T-helper 1 cell treated with Interleukin-12 subunit alpha and Interleukin-12 subunit beta and Interleukin-4 antibody, amounts not matched to agents 30 ng/mL and 1 ng/mL, for 36 hours (primary cell): ENCODE results near the gene FUT7. TPM values are rescaled to one million over a fixed set of nuclear protein-coding genes. Genes with fewer than 3 reads are reported as not detected.

ENCODE experiments used
- intact Hi-C: fragments of 100-400 bp; cut with micrococcal nuclease; formaldehyde crosslinking; loops from one replicate; pipeline ENCODE4 v1.15.1; 2024
- total RNA-seq: library from RNA; stranded (reverse); gene quantifications from 2 replicates; pipeline ENCODE4 v1.2.3, GENCODE V29; 2022

FUT7 gene
- 1.7 and 1.9 TPM in 2 replicates for total RNA-seq

- intact Hi-C loops, result no loop called here
These were observed at the start of gene FUT7 for GRCh38 chr9:137031904-137032640. FUT7 (minus strand) TSS chr9:137032088; CDS start chr9:137031991, 97 bp downstream.

GRCh38 chr9:137080260-137081122, 48.6 kb upstream of the FUT7 start:
- intact Hi-C loops, result loop anchor here (10.0 kb wide), 1 partner anchor 474 kb away; the partner anchor contains the start of genes MRPL41 and PNPLA7

- intact Hi-C loops, result no loop called here
These were observed 47.5 kb upstream of the FUT7 start for GRCh38 chr9:137079401-137079787.

- intact Hi-C loops, result no loop called here
These were observed 47.0 kb upstream of the FUT7 start for GRCh38 chr9:137078701-137079400.

- intact Hi-C loops, result loop anchor here (1.0 kb wide), 2 partner anchors 8 to 9 kb away; partner anchors contain the start of gene MAN1B1
These were observed 46.1 kb upstream of the FUT7 start for GRCh38 chr9:137077758-137078693.

- intact Hi-C loops, result loop anchor here (1.0 kb wide), 2 partner anchors 8 to 9 kb away; partner anchors contain the start of gene MAN1B1
These were observed 45.3 kb upstream of the FUT7 start, which contains the start of gene UAP1L1 for GRCh38 chr9:137077010-137077747. UAP1L1 (plus strand) TSS chr9:137077517; CDS start chr9:137077533, 16 bp downstream.

GRCh38 chr9:137076636-137077009, 44.7 kb upstream of the FUT7 start:
- intact Hi-C loops, result loop anchor here (1.0 kb wide), 2 partner anchors 7 to 10 kb away; partner anchors contain the start of gene MAN1B1

GRCh38 chr9:137075275-137075775, 43.4 kb upstream of the FUT7 start:
- intact Hi-C loops, result no loop called here

GRCh38 chr9:137074657-137075274, 42.9 kb upstream of the FUT7 start:
- intact Hi-C loops, result no loop called here

- intact Hi-C loops, result no loop called here
These were observed 42.1 kb upstream of the FUT7 start for GRCh38 chr9:137073992-137074399.

GRCh38 chr9:137071282-137071681, 39.4 kb upstream of the FUT7 start:
- intact Hi-C loops, result loop anchor here (2.0 kb wide), 1 partner anchor 42 kb away; the partner anchor contains the start of gene ABCA2

- intact Hi-C loops, result loop anchor here (1.0 to 2.0 kb wide), 6 partner anchors 15 to 280 kb away; partner anchors contain the start of genes ABCA2, MAN1B1, PAXX and TMEM141
These were observed 39.0 kb upstream of the FUT7 start for GRCh38 chr9:137070906-137071275.

- intact Hi-C loops, result loop anchor here (1.0 to 2.0 kb wide), 6 partner anchors 16 to 279 kb away; partner anchors contain the start of genes ABCA2, MAN1B1, PAXX and TMEM141
These were observed 38.5 kb upstream of the FUT7 start, which contains the start of gene SAPCD2 for GRCh38 chr9:137070201-137070905. SAPCD2 (minus strand) TSS chr9:137070557; CDS start chr9:137070460, 97 bp downstream.

- intact Hi-C loops, result loop anchor here (1.0 to 2.0 kb wide), 7 partner anchors 8 to 278 kb away; partner anchors contain the start of genes ABCA2, MAN1B1, PAXX and TMEM141
These were observed 37.7 kb upstream of the FUT7 start for GRCh38 chr9:137069508-137070091.

- intact Hi-C loops, result loop anchor here (1.0 kb wide), 1 partner anchor 8 kb away; the partner anchor contains the start of gene UAP1L1
These were observed 36.9 kb upstream of the FUT7 start for GRCh38 chr9:137068539-137069507.
